Endothelial cell (in vitro differentiated cells): ENCODE results near the gene NUP62. TPM values are rescaled to one million over a fixed set of nuclear protein-coding genes. Genes with fewer than 3 reads are reported as not detected.

Experiments
- DNase-seq: peaks from one replicate; pipeline ENCODE4 v3.0.0; 2021; ENCODE audit warnings: low spot score
- H3K27ac Mint-ChIP-seq: one replicate; pipeline ENCODE4 v1.8.0; 2021; ENCODE audit warnings: mixed read lengths, inconsistent platforms; ENCODE audit not compliant: unreplicated experiment
- H3K27me3 Mint-ChIP-seq: one replicate; pipeline ENCODE4 v1.8.0; 2021; ENCODE audit warnings: mild to moderate bottlenecking, moderate library complexity, mixed read lengths, inconsistent platforms; ENCODE audit not compliant: unreplicated experiment
- H3K36me3 Mint-ChIP-seq: one replicate; pipeline ENCODE4 v1.8.0; 2021; ENCODE audit warnings: mild to moderate bottlenecking, low read depth, mixed read lengths, inconsistent platforms; ENCODE audit not compliant: unreplicated experiment
- H3K4me1 Mint-ChIP-seq: one replicate; pipeline ENCODE4 v1.8.0; 2021; ENCODE audit warnings: mild to moderate bottlenecking, mixed read lengths, inconsistent platforms; ENCODE audit not compliant: unreplicated experiment
- H3K4me3 Mint-ChIP-seq: one replicate; pipeline ENCODE4 v1.8.0; 2021; ENCODE audit warnings: mild to moderate bottlenecking, mixed read lengths, inconsistent platforms; ENCODE audit not compliant: unreplicated experiment
- H3K9me3 Mint-ChIP-seq: one replicate; pipeline ENCODE4 v1.8.0; 2021; ENCODE audit warnings: mixed read lengths, inconsistent platforms; ENCODE audit not compliant: unreplicated experiment
- total RNA-seq: library from RNA; stranded (reverse); fragmentation: NEBNext Ultra II Directional; extraction: Animal tissue kit (Norgen Biotek cat#: 25700); gene quantifications from one replicate; pipeline ENCODE4 v1.2.1, GENCODE V29; 2021; ENCODE audit not compliant: unreplicated experiment
- TF ChIP-seq, protein P1 (sequence below): fragments of 200-600 bp; sonication (generic); IDR thresholded peaks from one replicate; pipeline ENCODE4 v1.5.0; 2021; ENCODE audit warnings: antibody characterized with exemption; ENCODE audit not compliant: unreplicated experiment

NUP62 gene
- total RNA-seq, 1 donor from 2014 or later, result 60.9 TPM

DNA sequence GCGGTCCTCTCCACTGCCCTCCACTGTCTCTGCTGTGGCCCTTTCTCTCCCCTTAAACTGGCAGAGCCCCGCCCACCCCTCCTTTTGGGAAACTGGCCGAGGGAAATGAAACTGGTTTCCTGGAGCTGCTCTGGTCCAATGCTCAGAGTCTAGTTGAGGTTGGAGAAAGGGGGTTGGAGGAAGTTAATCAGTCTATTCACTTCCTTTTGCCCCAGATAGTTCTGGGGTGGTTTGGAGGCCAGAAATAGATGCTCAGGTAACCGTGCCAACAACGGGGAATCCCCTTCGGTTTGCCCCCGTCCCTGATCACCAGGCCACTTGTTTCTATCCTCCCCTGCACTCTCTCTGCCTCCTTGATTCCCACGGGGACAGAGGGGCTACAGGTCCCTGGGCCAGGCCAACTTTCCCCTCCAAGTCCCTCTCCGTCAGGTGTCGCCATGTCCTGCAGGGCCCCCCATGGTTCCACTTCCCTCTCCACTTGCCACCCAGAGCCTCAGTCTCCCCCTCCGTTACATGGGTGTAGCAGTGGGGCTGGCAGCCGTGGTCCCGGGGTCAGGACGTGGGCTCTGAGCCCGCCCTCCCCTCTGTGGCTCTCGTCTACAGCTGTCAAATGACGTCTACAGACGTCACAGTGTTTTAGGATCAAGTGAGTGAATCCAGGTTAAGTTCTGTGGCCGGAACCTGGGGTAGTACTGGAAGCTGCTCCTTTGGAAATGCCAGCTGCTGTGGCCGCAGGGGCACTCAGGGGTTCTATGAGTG lies 32.3 kb downstream of the NUP62 start, which contains the start of gene IL4I1:
Gene IL4I1, minus strand, starts transcription at position 25 of the 759 bp plus-strand sequence. CDS start 727 bp downstream, outside the sequence.
- no peak for DNase-seq
- Mint-ChIP-seq H3K27me3 (peaks cover 12% of the 10 kb centered on the region), H3K4me1 (peaks cover 18% of the 10 kb centered on the region), H3K4me3 (peak within 1 kb of the TSS; percentile 25), H3K36me3 (peaks cover 11% of the 10 kb centered on the region), H3K27ac (peak within 1 kb of the TSS; percentile 48), H3K9me3 (no peaks in the 10 kb centered on the region)
- TF ChIP-seq, protein P1, sequence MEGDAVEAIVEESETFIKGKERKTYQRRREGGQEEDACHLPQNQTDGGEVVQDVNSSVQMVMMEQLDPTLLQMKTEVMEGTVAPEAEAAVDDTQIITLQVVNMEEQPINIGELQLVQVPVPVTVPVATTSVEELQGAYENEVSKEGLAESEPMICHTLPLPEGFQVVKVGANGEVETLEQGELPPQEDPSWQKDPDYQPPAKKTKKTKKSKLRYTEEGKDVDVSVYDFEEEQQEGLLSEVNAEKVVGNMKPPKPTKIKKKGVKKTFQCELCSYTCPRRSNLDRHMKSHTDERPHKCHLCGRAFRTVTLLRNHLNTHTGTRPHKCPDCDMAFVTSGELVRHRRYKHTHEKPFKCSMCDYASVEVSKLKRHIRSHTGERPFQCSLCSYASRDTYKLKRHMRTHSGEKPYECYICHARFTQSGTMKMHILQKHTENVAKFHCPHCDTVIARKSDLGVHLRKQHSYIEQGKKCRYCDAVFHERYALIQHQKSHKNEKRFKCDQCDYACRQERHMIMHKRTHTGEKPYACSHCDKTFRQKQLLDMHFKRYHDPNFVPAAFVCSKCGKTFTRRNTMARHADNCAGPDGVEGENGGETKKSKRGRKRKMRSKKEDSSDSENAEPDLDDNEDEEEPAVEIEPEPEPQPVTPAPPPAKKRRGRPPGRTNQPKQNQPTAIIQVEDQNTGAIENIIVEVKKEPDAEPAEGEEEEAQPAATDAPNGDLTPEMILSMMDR, result no peak

DNA sequence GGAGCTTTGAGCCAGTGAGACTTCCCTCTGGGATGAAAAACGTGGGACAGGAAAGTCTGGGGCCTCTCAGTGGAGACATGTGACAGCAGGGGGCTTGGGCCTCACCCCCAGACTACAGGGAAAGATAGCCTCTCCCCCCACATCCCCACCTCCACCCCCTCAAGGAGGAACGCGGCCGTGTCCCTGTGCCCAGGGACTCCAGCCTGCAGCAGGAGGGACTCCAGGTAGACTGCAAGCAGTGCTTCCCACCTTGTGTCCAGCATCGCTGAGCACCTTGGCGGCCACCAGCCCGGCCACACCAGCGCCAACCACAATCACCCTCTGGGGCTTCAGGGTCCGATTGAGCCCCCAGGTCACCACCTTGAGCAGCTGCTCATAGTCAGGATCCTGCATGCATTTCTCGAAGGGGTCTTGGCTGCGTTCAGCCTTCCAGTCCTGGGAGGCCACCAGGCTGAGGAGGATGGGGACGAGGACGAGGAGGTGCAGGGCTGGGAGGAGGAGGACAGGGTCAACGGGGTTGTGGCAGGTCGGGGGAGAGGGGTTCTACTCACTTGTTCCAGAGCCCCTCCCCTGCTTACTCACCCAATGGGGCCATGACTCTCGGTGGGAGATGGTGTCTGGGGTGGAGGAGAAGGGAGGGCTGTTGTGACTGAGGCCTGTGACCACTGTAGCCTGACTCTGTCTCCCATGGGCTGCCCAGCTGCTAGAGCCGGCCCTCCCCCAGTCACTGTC lies 33.6 kb downstream of the NUP62 start:
- no peak for DNase-seq
- TF ChIP-seq, protein P1, result no peak
- Mint-ChIP-seq H3K27ac (no peak overlapping the region), H3K9me3 (no peaks in the 10 kb centered on the region), H3K36me3 (peaks cover 11% of the 10 kb centered on the region), H3K27me3 (peaks cover 17% of the 10 kb centered on the region), H3K4me3 (no peak overlapping the region), H3K4me1 (peaks cover 18% of the 10 kb centered on the region)

DNA sequence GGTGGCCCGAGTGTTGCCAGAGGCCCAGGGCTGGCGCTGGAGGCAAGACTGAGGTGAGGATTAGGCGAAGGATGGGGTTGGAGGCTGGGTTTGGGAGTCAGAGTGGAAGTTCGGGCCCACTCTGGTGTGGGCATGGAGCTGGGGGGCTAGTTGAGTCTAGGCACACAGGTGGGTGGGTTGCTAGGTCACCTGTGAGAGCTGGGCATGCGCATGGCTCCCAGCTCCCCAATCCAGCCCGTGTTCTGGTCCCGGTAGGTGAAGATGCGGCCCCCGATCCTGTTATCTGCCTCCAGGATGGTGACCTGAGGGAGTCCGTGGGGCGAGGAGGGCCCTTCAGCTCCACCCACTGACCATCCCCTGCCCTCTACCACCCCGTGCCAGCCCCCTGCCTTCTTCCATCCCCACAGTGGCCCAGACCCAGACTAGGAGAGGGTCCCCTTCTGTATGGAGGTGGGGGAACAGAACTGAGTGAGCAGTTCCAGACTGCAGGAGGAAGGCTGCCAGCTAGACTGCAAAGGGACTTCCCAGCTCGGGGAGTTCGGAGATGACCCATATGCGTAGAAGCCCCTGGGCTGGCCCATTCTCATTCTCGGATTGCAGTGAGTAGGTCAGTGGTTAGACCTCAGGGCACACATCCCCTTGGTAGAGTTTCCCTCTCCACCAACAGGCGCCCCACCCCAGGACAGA lies 34.3 kb downstream of the NUP62 start:
- Mint-ChIP-seq H3K4me3 (no peak overlapping the region), H3K36me3 (peaks cover 11% of the 10 kb centered on the region), H3K27ac (no peak overlapping the region), H3K27me3 (peaks cover 19% of the 10 kb centered on the region), H3K9me3 (no peaks in the 10 kb centered on the region), H3K4me1 (peaks cover 18% of the 10 kb centered on the region)
- TF ChIP-seq, protein P1, result no peak
- DNase-seq, result no peak

DNA sequence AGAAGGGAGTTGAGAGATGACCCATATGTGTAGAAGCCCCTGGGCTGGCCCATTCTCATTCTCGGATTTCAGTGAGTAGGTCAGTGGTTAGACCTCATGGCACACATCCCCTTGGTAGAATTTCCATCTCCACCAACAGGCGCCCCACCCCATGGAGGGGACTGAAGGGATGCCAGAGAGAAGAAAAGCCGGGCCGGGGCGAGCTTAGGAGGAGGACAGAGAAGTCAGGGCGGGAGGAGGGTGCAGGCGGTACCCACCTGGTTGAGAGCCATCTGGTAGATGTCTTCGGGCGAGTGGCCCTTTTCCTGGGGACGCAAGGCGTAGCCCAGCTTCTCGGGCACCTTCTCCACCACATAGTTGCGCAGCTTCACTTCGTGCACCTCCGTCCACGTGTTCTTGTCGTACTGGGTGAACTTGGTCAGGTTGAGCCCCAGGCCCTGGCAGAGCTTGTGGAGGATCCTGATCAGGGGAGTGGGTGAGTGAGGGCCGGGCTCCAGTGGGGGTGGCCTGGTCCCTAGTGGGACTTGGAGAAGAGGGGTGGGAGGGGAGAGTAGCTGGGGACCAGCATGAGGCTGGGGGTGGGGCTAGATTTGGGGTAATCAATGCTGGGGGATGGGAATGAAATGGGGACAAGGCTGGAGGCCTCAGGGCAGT lies 35.2 kb downstream of the NUP62 start:
- no peak for DNase-seq
- Mint-ChIP-seq H3K36me3 (peaks cover 11% of the 10 kb centered on the region), H3K4me3 (no peak overlapping the region), H3K9me3 (no peaks in the 10 kb centered on the region), H3K27me3 (peaks cover 21% of the 10 kb centered on the region), H3K27ac (no peak overlapping the region), H3K4me1 (peaks cover 18% of the 10 kb centered on the region)
- TF ChIP-seq, protein P1, result no peak
